HG03457 (cell line): ENCODE results near the gene SLC25A24.
"Not testable (repeated sequence)": the region's sequence is repeated elsewhere in the genome, so short reads cannot be mapped to it uniquely, and the experiment has no call there.

Experiments
- ATAC-seq: cut with Tn5 transposase; IDR thresholded peaks from one replicate; pipeline ENCODE4 v1.9.1; 2021; ENCODE audit warnings: moderate number of reproducible peaks; ENCODE audit not compliant: unreplicated experiment

Gene SLC25A24

DNA sequence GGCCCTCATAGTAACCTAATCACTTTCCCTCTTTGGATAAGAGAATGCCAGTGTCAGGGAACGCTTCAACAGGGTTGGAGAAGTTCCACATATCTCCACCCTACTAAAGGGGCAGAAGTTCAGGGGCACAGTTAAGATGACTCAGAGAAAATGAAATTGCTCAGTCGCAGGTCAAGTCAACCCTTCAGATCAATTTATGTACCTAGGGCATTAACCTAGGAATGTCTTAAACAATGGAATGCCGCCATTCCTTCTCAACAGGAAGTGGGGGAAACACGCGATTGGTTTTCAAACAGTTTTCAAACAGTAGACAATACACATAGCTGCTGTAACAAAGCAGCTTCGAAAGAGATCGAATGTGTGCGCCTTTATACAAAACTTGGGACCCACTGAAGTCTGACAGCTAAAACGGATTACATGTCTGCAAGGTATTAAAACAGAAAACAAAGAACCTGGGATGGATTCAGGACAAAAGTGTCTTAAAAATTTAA is 897 bp downstream of the SLC25A24 start:
- ATAC-seq: no peak

GRCh38 chr1:108194051-108194450 is 6.1 kb downstream of the SLC25A24 start:
- ATAC-seq: no peak

DNA sequence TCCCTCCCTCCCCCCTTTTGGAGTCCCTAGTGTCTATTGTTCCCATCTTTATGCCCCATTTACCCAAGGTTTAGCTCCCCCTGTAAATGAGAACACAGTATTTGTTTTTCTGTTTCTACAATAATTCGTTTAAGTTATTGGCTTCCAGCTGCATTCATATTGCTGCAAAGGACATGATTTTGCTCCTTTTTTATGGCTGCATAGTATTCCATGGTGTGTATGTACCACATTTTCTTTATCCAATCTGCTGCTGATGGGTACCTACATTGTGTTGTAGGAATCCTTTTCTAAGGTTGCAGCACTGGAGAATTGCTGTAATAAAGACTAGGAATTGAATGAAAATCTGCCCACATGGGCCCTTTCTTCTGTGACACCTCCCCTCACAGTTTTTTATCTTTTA is 6.8 kb downstream of the SLC25A24 start:
- no peak for ATAC-seq

DNA sequence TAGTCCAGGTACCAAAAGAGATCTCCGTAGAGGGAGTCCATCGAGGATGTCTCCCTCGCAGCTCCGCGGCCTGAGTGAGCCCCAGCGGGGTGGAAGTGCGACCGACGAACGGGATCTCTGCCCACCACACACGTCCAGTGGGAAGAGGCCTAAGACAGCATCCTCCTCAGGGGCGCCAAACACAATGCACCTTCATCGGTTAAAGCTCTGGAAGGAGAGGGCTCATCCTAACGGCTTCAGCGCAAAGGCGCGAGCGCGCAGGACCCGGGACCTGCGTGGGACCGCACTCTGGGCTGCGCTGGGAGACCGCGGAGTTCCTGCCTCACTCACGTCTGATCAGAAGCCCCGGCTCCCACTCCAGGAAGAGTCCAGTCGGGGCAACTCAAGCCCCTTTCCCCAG is 7.6 kb downstream of the SLC25A24 start:
- ATAC-seq: no peak

DNA sequence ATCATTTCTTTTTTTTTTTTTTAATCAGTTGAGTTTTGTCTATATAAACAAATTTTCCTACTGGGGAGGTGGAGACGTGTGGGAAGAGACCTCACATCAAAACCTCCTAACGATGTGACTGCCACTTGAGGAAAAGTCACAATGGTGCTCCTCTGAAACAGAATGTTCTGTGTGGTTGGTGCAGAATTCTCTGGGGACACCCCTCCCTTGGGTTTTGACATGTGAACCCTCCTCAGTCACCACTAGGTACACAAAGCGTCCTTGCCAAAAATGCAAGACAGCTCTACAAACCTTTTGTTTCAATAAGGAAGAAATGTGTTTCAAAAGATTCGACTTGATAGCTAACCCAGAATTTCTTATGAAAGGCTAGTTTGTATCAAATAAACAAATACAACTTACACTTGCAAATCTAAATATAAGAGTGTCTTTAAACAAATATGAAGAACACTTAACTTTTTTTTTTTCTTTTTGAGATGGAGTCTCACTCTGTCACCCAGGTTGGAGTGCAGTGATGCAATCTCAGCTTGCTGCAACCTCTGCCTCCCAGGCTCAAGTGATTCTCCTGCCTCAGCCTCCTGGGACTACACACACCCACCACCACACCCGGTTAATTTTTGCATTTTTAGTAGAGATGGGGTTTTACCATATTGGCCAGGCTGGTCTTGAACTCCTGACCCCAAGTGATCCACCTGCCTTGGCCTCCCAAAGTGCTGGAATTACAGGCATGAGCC is 9.3 kb downstream of the SLC25A24 start:
- no peak for ATAC-seq

DNA sequence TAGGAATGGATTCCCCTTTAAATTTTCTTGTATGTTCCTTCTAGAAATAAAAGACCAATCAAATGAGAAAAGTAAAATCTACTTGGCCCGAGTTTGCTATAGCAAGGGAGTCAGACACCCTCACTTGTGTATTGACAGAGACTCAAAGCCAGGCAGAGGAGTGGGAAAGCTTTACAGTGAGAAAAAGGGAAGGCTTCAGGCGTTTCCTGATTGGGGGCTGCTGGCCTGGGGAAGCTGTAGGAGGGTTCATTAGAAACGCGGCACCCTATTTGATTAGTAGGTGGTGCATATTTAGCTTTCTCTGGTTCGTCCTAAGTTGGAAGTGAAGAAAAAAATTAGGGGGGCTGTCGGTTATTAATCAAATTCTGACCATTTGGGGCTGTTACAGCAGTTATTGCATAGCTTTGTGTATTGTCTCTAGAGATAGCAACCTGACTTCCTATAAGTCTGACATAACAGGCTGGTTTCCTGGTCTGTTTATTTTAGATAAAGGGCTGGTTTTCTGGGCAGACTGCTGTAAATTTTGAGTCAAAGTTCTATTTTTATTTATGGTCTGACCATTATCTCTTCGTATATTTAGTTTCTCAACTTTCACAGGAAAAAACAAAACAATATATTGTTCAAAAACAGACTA is 10.0 kb downstream of the SLC25A24 start:
- no peak for ATAC-seq

- ATAC-seq: no peak
These were observed 11.3 kb downstream of the SLC25A24 start for GRCh38 chr1:108188801-108189200.

- no peak for ATAC-seq
These were observed 17.0 kb downstream of the SLC25A24 start for GRCh38 chr1:108182959-108183700.

DNA sequence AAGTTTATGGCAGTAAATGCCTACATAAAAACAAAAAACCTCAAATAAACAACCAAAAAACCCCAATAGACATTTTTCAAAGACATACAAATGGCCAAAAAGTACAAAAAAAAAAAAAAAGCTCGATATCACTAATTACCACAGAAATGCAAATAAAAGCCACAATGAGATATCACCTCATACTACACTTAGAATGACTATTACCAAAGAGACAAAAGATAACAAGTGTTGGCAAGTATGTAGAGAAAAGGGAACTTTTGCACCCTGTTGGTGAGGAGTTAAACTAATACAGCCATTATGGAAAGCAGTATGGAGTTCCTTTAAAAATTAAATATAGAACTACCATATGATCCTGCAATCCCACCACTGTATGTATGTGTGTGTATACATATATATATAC is 21.1 kb downstream of the SLC25A24 start:
- no peak for ATAC-seq

- ATAC-seq: not testable (repeated sequence)
These were observed 37.7 kb downstream of the SLC25A24 start for GRCh38 chr1:108162409-108162808.

- not testable (repeated sequence) for ATAC-seq
These were observed 40.2 kb downstream of the SLC25A24 start for GRCh38 chr1:108159951-108160350.

- ATAC-seq: no peak
These were observed 41.2 kb downstream of the SLC25A24 start for GRCh38 chr1:108158893-108159453.

DNA sequence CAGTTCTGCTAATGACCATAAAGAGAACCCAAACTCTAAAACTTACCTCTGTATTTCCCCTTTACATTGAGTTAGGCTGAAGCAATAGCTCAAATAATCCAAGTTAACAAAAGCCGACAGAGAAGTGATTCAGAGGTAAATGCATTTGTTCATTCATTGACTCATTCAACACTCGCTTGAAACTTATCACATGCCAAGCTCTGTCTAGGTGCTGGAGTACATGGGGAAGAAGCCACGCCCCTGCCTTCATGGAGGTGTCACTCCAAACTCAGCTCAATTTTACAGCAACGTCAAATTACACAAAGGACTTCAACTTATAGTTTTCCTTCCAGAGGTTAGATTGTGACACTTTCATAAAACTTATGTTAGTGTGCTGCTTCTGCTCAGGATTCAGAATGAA is 45.8 kb downstream of the SLC25A24 start:
- no peak for ATAC-seq

DNA sequence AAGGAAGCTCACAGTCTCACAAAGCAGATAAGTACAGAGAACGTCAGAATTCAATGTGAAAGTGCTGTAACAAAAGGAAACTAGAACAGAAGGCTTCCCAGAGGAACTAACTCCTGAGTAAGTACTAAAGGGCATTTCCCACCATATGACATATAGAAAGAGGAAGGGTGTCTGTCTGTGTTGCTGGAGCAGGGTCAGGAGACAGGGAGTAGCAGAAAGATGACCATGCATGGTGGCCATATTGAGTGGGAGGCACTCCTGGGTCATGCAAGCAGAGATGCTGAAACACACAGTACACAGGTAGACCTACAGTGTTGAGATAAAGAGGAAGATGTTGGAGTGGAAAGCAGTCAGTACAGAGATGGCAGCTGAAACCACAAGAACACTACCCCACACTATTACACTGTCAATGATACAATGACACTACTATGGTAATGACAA is 47.3 kb downstream of the SLC25A24 start:
- no peak for ATAC-seq

GRCh38 chr1:108151548-108151947 is 48.6 kb downstream of the SLC25A24 start:
- ATAC-seq: no peak

DNA sequence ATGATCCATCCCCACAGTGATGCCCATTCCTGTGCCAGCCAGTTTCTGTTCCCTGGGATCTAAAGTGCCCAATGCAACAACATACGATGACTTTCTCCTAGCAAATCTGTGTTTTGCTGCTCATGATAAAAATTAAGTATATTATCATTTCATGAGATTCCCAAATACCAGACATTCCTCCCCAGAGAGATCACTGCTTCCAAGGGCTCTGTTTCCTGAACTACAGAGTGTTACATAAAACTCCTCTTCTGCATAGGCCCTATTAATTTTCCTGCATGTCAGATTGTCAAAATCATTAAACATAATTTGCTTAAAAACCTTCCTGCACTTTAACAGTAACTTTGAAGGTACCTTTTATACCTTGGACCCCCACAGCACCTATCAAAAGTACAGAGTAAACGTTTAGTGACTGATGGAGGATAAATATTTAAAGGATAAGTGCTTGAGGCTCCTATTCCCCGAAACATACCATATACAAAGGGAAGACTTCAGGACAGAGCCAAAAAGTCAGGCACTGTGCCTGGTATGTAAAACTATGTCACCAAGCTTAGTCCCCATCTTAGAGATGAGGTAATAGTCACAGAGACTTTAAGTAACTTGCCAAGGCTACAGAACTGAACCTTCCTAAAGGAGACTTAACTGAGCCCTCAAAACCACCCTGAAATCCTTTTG is 50.2 kb downstream of the SLC25A24 start:
- ATAC-seq: no peak

- ATAC-seq: not testable (repeated sequence)
These were observed 55.6 kb downstream of the SLC25A24 start for GRCh38 chr1:108144569-108144968.

GRCh38 chr1:108142773-108143394 is 57.3 kb downstream of the SLC25A24 start:
- ATAC-seq: no peak

GRCh38 chr1:108142258-108142657 is 57.9 kb downstream of the SLC25A24 start:
- ATAC-seq: no peak

- ATAC-seq: no peak
These were observed 58.5 kb downstream of the SLC25A24 start for GRCh38 chr1:108141621-108142020.
